Mesenchymal stem cell (in vitro differentiated cells and primary cell): ENCODE data around the gene INPPL1.

ENCODE experiments used
- DNase-seq: peaks from one replicate; pipeline ENCODE4 v3.0.0-alpha.2; 2013
- H2AFZ ChIP-seq: one replicate; pipeline ENCODE4 v1.6.1; 2013; ENCODE audit warnings: low read depth, mild to moderate bottlenecking, control low read depth, inconsistent platforms, low read length, moderate library complexity
- H2AK5ac ChIP-seq: 2 replicates; pipeline ENCODE4 v1.6.1; 2013; ENCODE audit warnings: low read length, moderate library complexity, mild to moderate bottlenecking, inconsistent platforms; ENCODE audit not compliant: severe bottlenecking
- H2BK120ac ChIP-seq: one replicate; pipeline ENCODE4 v1.6.1; 2013; ENCODE audit warnings: low read depth, mild to moderate bottlenecking, inconsistent platforms, low read length, moderate library complexity
- H2BK12ac ChIP-seq, 2 experiments: one replicate each; pipeline ENCODE4 v1.6.1; 2013; ENCODE audit warnings: inconsistent platforms in 2 of 2, low read length in 2 of 2, mild to moderate bottlenecking in 2 of 2, moderate library complexity in 2 of 2, control low read depth in 1 of 2
- H2BK15ac ChIP-seq: one replicate; pipeline ENCODE4 v1.6.1; 2013; ENCODE audit warnings: mild to moderate bottlenecking, low read depth, inconsistent platforms; ENCODE audit not compliant: poor library complexity, severe bottlenecking
- H2BK5ac ChIP-seq: 2 replicates; pipeline ENCODE4 v1.6.1; 2013; ENCODE audit warnings: low read depth, mild to moderate bottlenecking, low read length, control low read depth, inconsistent platforms; ENCODE audit not compliant: poor library complexity, severe bottlenecking
- H3K14ac ChIP-seq, 2 experiments: one replicate each; pipeline ENCODE4 v1.6.1; 2013; ENCODE audit warnings: inconsistent platforms in 2 of 2, low read length in 2 of 2, control low read depth in 1 of 2, mild to moderate bottlenecking in 1 of 2, moderate library complexity in 1 of 2
- H3K18ac ChIP-seq, 2 experiments: one replicate each; pipeline ENCODE4 v1.6.1; 2013; ENCODE audit warnings: inconsistent platforms in 2 of 2, low read length in 2 of 2, control low read depth in 1 of 2, low read depth in 1 of 2, mild to moderate bottlenecking in 1 of 2
- H3K23ac ChIP-seq, 2 experiments: one replicate each; pipeline ENCODE4 v1.6.1; 2013; ENCODE audit warnings: inconsistent platforms in 2 of 2, low read length in 2 of 2, mild to moderate bottlenecking in 2 of 2, moderate library complexity in 2 of 2, control low read depth in 1 of 2
- H3K27ac ChIP-seq: 2 replicates; pipeline ENCODE4 v1.5.1; 2013; ENCODE audit warnings: mild to moderate bottlenecking, moderate library complexity, low read length, control low read depth, inconsistent platforms; ENCODE audit not compliant: poor library complexity, severe bottlenecking
- H3K27me3 ChIP-seq, 2 experiments: 2 replicates each; pipeline versions ENCODE4 v1.6.1 to v1.7.0; 2013; ENCODE audit warnings: low read length in 2 of 2, mild to moderate bottlenecking in 2 of 2, moderate library complexity in 2 of 2, control low read depth in 1 of 2, inconsistent platforms in 1 of 2; ENCODE audit not compliant: control insufficient read depth in 1 of 2, insufficient read depth in 1 of 2
- H3K36me3 ChIP-seq, 2 experiments: 2 replicates each; pipeline versions ENCODE4 v1.6.1 to v1.7.0; 2013; ENCODE audit warnings: low read length in 2 of 2, control low read depth in 1 of 2, inconsistent platforms in 1 of 2, low read depth in 1 of 2, mild to moderate bottlenecking in 1 of 2; ENCODE audit not compliant: insufficient read depth in 2 of 2, control insufficient read depth in 1 of 2
- H3K4ac ChIP-seq, 2 experiments: one replicate each; pipeline ENCODE4 v1.6.1; 2013; ENCODE audit warnings: inconsistent platforms in 2 of 2, low read length in 2 of 2, mild to moderate bottlenecking in 2 of 2, moderate library complexity in 2 of 2, control low read depth in 1 of 2, low read depth in 1 of 2
- H3K4me1 ChIP-seq: 2 replicates; pipeline ENCODE4 v1.6.1; 2013; ENCODE audit warnings: low read depth, low read length, control low read depth; ENCODE audit not compliant: control insufficient read depth, insufficient read depth
- H3K4me2 ChIP-seq: 2 replicates; pipeline ENCODE4 v1.6.1; 2013; ENCODE audit warnings: low read length, mild to moderate bottlenecking, inconsistent platforms; ENCODE audit not compliant: poor library complexity, severe bottlenecking
- H3K4me3 ChIP-seq, 2 experiments: 2 replicates each; pipeline versions ENCODE4 v1.5.1 to v1.7.0; 2013; ENCODE audit warnings: low read length in 2 of 2, mild to moderate bottlenecking in 2 of 2, control low read depth in 1 of 2, low read depth in 1 of 2; ENCODE audit not compliant: insufficient read depth in 1 of 2
- H3K79me1 ChIP-seq: replicated peaks from 2 replicates; pipeline ENCODE4 v1.6.1; 2013; ENCODE audit warnings: mild to moderate bottlenecking, control low read depth, low read length, inconsistent platforms; ENCODE audit not compliant: poor library complexity, severe bottlenecking
- H3K9ac ChIP-seq: 2 replicates; pipeline ENCODE4 v1.7.0; 2013; ENCODE audit warnings: mild to moderate bottlenecking, low read length, moderate library complexity
- H3K9me3 ChIP-seq: 2 replicates; pipeline ENCODE4 v1.7.0; 2013; ENCODE audit warnings: mild to moderate bottlenecking, low read length; ENCODE audit not compliant: control insufficient read depth
- H4K8ac ChIP-seq: one replicate; pipeline ENCODE4 v1.6.1; 2013; ENCODE audit warnings: inconsistent platforms, mild to moderate bottlenecking, low read length, moderate library complexity
- H4K91ac ChIP-seq: one replicate; pipeline ENCODE4 v1.6.1; 2013; ENCODE audit warnings: mild to moderate bottlenecking, low read length, inconsistent platforms
- WGBS: methylation state at CpG from one replicate; pipeline ENCODE4 v1.1.7; 2013; ENCODE audit warnings: mixed read lengths; 5-methylcytosine and 5-hydroxymethylcytosine counted together

The INPPL1 gene

DNA sequence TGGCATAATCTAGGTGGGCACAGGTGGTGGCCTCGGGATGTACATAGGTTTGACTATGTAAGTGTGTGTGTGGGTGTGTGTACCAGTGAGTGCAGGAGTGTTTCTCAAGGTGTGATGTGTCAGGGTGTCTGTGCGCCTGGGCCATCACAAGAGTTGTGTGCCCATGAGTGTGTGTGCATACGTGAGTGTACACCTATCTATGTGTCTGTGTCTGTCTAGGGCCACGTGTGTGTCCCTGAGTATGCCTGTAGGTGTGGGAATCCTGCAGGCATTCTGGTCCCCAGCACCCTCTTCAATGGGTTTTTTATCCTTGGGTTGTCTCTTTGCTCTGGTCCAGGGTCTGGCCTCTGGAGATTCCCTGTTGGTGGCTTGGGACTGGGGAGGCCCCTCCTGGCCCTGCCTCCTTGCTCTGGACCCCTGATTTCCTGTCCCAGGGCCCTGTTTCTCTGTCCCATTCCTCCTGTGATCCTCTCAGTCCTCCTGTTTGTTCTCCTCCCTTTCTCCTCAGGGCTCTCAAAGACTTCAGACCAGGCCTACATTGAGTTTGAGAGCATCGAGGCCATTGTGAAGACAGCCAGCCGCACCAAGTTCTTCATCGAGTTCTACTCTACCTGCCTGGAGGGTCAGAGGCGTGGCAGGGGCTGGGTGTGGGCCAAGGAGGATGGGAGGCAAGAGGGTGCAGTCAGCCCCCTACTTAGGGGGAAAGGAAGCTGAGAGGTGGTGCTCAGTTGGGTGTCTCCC lies 9.4 kb downstream of the INPPL1 start:
- 97% methylated on average over 8 of the region's 8 CpGs for WGBS
- no peak overlapping the region for H3K4ac ChIP-seq
- no peaks in the 10 kb centered on the region for H3K27me3 ChIP-seq
- H3K9me3 ChIP-seq = no peaks in the 10 kb centered on the region
- no peak overlapping the region for H3K18ac ChIP-seq
- H4K91ac ChIP-seq = no peak overlapping the region
- no peak overlapping the region for H3K4me3 ChIP-seq
- no peak overlapping the region for H3K27ac ChIP-seq
- H3K9ac ChIP-seq = no peak overlapping the region
- H2BK12ac ChIP-seq = no peak overlapping the region
- no peak overlapping the region for H2BK15ac ChIP-seq
- H4K8ac ChIP-seq = peak overlapping the region; percentile 33
- H2BK120ac ChIP-seq = no peak overlapping the region
- peaks cover 94 to 97% of the 10 kb centered on the region in 2 experiments for H3K36me3 ChIP-seq
- H3K4me1 ChIP-seq = peaks cover 18% of the 10 kb centered on the region
- H3K23ac ChIP-seq = no peak overlapping the region
- H3K14ac ChIP-seq = no peak overlapping the region
- H3K4me2 ChIP-seq = no peak overlapping the region
- no peak for DNase-seq
- no peak overlapping the region for H2BK5ac ChIP-seq
- H2AK5ac ChIP-seq = no peak overlapping the region
- no peak overlapping the region for H2AFZ ChIP-seq
- H3K79me1 ChIP-seq = peaks cover 53% of the 10 kb centered on the region

DNA sequence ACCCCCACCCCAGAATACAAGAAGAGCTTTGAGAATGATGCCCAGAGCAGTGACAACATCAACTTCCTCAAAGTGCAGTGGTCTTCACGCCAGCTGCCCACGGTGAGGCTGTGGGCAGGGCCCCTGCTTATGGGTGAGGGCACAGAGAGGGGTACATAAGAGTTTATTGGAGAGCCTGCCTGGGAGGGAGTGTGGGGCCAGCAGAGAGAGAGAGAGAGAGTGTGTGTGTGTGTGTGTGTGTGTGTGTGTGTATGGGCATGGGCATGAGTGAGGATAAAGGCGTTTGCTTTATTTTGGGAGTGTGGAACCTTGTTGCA lies 9.9 kb downstream of the INPPL1 start:
- Histone ChIP-seq H2BK5ac (no peak overlapping the region), H3K27ac (no peak overlapping the region), H3K36me3 (peaks cover 89 to 92% of the 10 kb centered on the region in 2 experiments), H3K9me3 (no peaks in the 10 kb centered on the region), H2AFZ (no peak overlapping the region), H4K8ac (peak overlapping the region; percentile 33), H2BK120ac (no peak overlapping the region), H3K4me2 (no peak overlapping the region), H2BK12ac (no peak overlapping the region), H3K4me1 (peaks cover 22% of the 10 kb centered on the region), H3K79me1 (peaks cover 48% of the 10 kb centered on the region), H3K9ac (no peak overlapping the region), H3K4me3 (no peak overlapping the region), H3K18ac (no peak overlapping the region), H4K91ac (no peak overlapping the region), H2AK5ac (no peak overlapping the region), H3K14ac (no peak overlapping the region), H3K4ac (no peak overlapping the region), H3K27me3 (peaks cover 0 to 4% of the 10 kb centered on the region in 2 experiments), H3K23ac (no peak overlapping the region), H2BK15ac (no peak overlapping the region)
- no peak for DNase-seq
- WGBS = 91% methylated on average over 3 of the region's 3 CpGs

DNA sequence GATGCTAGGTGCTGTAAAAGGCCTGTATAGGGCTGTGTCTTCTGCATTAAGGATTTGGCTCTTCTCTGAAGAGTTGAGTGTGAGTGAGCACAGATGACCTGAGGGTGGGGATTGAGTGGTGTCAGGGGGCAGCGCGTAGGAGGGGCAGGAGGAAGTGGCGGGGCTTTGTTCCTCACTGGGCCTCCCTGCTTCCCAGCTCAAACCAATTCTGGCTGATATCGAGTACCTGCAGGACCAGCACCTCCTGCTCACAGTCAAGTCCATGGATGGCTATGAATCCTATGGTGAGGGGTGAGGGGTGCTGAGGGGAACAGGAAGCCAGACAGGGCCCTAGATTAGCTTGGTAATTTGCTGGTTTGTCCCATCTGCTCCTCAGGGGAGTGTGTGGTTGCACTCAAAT lies 10.4 kb downstream of the INPPL1 start:
- Histone ChIP-seq H3K9ac (no peak overlapping the region), H3K27me3 (peaks cover 0 to 4% of the 10 kb centered on the region in 2 experiments), H2BK12ac (no peak overlapping the region), H3K4ac (no peak overlapping the region), H3K23ac (no peak overlapping the region), H2AFZ (no peak overlapping the region), H2AK5ac (no peak overlapping the region), H2BK5ac (no peak overlapping the region), H3K4me3 (no peak overlapping the region), H4K91ac (no peak overlapping the region), H4K8ac (no peak overlapping the region), H2BK15ac (no peak overlapping the region), H3K79me1 (peaks cover 44% of the 10 kb centered on the region), H3K36me3 (peaks cover 84 to 87% of the 10 kb centered on the region in 2 experiments), H3K9me3 (no peaks in the 10 kb centered on the region), H3K18ac (no peak overlapping the region), H3K14ac (no peak overlapping the region), H2BK120ac (no peak overlapping the region), H3K4me2 (no peak overlapping the region), H3K4me1 (peaks cover 26% of the 10 kb centered on the region), H3K27ac (no peak overlapping the region)
- no peak for DNase-seq
- 96% methylated on average over 4 of the region's 4 CpGs for WGBS

DNA sequence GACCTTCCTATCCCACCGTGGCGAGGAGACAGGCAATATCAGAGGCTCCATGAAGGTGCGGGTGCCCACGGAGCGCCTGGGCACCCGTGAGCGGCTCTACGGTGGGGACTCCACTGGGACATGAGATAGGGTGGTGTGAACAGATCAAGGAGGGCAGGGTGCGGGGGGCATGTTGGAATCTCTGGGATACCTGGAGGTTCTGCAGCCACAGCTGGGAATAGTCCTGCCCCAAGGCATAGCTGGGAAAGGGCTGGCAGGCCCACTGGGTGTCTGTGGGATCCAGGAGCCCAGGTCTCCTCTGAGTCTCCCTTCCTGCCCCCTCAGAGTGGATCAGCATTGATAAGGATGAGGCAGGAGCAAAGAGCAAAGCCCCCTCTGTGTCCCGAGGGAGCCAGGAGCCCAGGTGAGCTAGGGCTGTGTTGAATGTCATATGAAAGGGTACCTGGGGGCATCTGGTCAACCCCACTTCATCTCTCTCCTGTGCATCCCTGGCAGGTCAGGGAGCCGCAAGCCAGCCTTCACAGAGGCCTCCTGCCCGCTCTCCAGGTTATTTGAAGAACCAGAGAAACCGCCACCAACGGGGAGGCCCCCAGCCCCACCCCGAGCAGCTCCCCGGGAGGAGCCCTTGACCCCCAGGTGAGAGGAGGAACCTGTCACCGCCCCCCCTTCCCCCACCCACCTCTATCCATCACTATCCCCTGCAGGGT lies 10.9 kb downstream of the INPPL1 start:
- H3K36me3 ChIP-seq = peaks cover 78 to 81% of the 10 kb centered on the region in 2 experiments
- H2AFZ ChIP-seq = no peak overlapping the region
- WGBS = 92% methylated on average over 16 of the region's 17 CpGs
- H2BK5ac ChIP-seq = no peak overlapping the region
- no peak overlapping the region for H4K8ac ChIP-seq
- peaks cover 38% of the 10 kb centered on the region for H3K79me1 ChIP-seq
- H3K27ac ChIP-seq = no peak overlapping the region
- no peak overlapping the region for H3K23ac ChIP-seq
- H2BK120ac ChIP-seq = no peak overlapping the region
- no peak overlapping the region for H3K4me3 ChIP-seq
- peaks cover 29% of the 10 kb centered on the region for H3K4me1 ChIP-seq
- H3K9me3 ChIP-seq = no peaks in the 10 kb centered on the region
- no peak overlapping the region for H2BK12ac ChIP-seq
- no peak overlapping the region for H3K18ac ChIP-seq
- H3K14ac ChIP-seq = no peak overlapping the region
- no peak overlapping the region for H2BK15ac ChIP-seq
- H4K91ac ChIP-seq = no peak overlapping the region
- H3K27me3 ChIP-seq = peaks cover 3 to 9% of the 10 kb centered on the region in 2 experiments
- DNase-seq = no peak
- no peak overlapping the region for H3K9ac ChIP-seq
- no peak overlapping the region for H3K4ac ChIP-seq
- no peak overlapping the region for H3K4me2 ChIP-seq
- H2AK5ac ChIP-seq = no peak overlapping the region
